ENCODE data around the gene HGF. TPM values are rescaled to one million over a fixed set of nuclear protein-coding genes. Genes with fewer than 3 reads are reported as not detected.

The HGF gene
- total RNA-seq, 2 donors from 2014 or later = 0.20 to 0.29 TPM

- TF ChIP-seq, protein P1, sequence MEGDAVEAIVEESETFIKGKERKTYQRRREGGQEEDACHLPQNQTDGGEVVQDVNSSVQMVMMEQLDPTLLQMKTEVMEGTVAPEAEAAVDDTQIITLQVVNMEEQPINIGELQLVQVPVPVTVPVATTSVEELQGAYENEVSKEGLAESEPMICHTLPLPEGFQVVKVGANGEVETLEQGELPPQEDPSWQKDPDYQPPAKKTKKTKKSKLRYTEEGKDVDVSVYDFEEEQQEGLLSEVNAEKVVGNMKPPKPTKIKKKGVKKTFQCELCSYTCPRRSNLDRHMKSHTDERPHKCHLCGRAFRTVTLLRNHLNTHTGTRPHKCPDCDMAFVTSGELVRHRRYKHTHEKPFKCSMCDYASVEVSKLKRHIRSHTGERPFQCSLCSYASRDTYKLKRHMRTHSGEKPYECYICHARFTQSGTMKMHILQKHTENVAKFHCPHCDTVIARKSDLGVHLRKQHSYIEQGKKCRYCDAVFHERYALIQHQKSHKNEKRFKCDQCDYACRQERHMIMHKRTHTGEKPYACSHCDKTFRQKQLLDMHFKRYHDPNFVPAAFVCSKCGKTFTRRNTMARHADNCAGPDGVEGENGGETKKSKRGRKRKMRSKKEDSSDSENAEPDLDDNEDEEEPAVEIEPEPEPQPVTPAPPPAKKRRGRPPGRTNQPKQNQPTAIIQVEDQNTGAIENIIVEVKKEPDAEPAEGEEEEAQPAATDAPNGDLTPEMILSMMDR (conservative IDR thresholded peaks at IDR 0.05) = no peak
- H3K4me3 Mint-ChIP-seq = no peak overlapping the region
- H3K27ac Mint-ChIP-seq = no peak overlapping the region
- no peaks in the 10 kb centered on the region for H3K4me1 Mint-ChIP-seq
- no peaks in the 10 kb centered on the region for H3K27me3 Mint-ChIP-seq (ENCODE audit: insufficient read depth)
- DNase-seq = no peak
- Histone ChIP-seq H3K9ac (ENCODE audit: extremely low read depth, low read length, poor library complexity, severe bottlenecking) (no peak overlapping the region), H3K36me3 (ENCODE audit: control insufficient read depth, insufficient read depth, low read length) (no peaks in the 10 kb centered on the region), H3K4me3 (ENCODE audit: low read length) (no peak overlapping the region), H3K27me3 (ENCODE audit: control insufficient read depth, insufficient read depth, low read length, poor library complexity, severe bottlenecking) (no peaks in the 10 kb centered on the region), H3K27ac (ENCODE audit: low read depth, low read length) (no peak overlapping the region), H3K4me1 (ENCODE audit: control insufficient read depth, insufficient read depth, low read length) (no peaks in the 10 kb centered on the region), H3K9me3 (ENCODE audit: control insufficient read depth, low read length) (no peaks in the 10 kb centered on the region)
- H3K9me3 Mint-ChIP-seq = no peaks in the 10 kb centered on the region
- H3K36me3 Mint-ChIP-seq (ENCODE audit: low read depth) = no peaks in the 10 kb centered on the region
- 93% methylated on average over 2 of the region's 2 CpGs; no CpG with 5 or more reads in 1 of the 2 experiments for WGBS, 2 experiments (ENCODE audit: insufficient coverage in 1 of 2, insufficient read length in 1 of 2)
Observed at GRCh38 chr7:81680120-81680519, 89.7 kb downstream of the HGF start.

GRCh38 chr7:81676813-81677212 lies 93.0 kb downstream of the HGF start:
- Mint-ChIP-seq H3K27me3 (ENCODE audit: insufficient read depth) (no peaks in the 10 kb centered on the region), H3K4me1 (peaks cover 24% of the 10 kb centered on the region), H3K27ac (no peak overlapping the region), H3K9me3 (no peaks in the 10 kb centered on the region), H3K36me3 (ENCODE audit: low read depth) (no peaks in the 10 kb centered on the region), H3K4me3 (no peak overlapping the region)
- DNase-seq = no peak
- 93% methylated on average over 1 of the region's 1 CpG; no CpG with 5 or more reads in 1 of the 2 experiments for WGBS, 2 experiments (ENCODE audit: insufficient coverage in 1 of 2, insufficient read length in 1 of 2)
- H3K4me3 ChIP-seq (ENCODE audit: low read length) = no peak overlapping the region
- H3K9me3 ChIP-seq (ENCODE audit: control insufficient read depth, low read length) = no peaks in the 10 kb centered on the region
- no peak overlapping the region for H3K9ac ChIP-seq (ENCODE audit: extremely low read depth, low read length, poor library complexity, severe bottlenecking)
- TF ChIP-seq, protein P1 (conservative IDR thresholded peaks at IDR 0.05) = no peak
- H3K27ac ChIP-seq (ENCODE audit: low read depth, low read length) = no peak overlapping the region
- H3K27me3 ChIP-seq (ENCODE audit: control insufficient read depth, insufficient read depth, low read length, poor library complexity, severe bottlenecking) = no peaks in the 10 kb centered on the region
- no peaks in the 10 kb centered on the region for H3K36me3 ChIP-seq (ENCODE audit: control insufficient read depth, insufficient read depth, low read length)
- peaks cover 3% of the 10 kb centered on the region for H3K4me1 ChIP-seq (ENCODE audit: control insufficient read depth, insufficient read depth, low read length)

DNA sequence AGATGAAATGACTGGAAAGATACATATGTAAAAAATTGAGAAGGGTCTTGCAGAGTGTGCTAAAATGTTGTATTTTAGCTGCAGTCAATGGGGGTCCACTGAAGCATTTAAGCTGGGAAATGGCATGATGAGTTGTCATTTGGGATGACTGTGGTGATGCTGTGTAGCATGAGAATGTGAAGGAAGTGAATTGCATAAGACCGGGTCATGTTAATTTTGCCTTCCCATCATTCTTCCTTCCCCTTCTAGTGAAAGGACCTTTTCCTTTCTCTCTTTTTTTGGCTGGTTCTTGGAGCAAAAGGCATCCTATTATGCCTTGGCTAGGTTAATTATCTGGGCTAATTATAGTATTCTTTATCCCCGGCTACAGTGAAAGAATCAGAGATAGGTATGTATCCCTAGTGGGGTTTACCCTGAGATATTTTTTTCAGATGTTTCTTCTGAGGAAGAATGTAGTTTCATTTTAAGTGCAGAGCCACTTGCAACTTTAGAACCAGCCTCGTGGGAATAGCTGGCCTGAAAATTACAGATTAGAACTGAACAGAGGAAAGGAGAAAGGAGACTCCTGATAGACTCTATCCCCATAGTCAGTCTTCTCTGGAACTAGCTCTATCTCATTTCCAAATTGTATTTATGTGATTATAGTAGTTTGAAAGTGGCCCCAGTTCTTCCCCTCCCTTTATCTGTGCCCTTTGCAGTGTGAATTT lies 93.6 kb downstream of the HGF start:
- 89 to 100% methylated on average over 1 to 3 of the region's 3 CpGs for WGBS, 2 experiments (ENCODE audit: insufficient coverage in 1 of 2, insufficient read length in 1 of 2)
- no peaks in the 10 kb centered on the region for H3K27me3 ChIP-seq (ENCODE audit: control insufficient read depth, insufficient read depth, low read length, poor library complexity, severe bottlenecking)
- H3K9me3 ChIP-seq (ENCODE audit: control insufficient read depth, low read length) = no peaks in the 10 kb centered on the region
- H3K9ac ChIP-seq (ENCODE audit: extremely low read depth, low read length, poor library complexity, severe bottlenecking) = no peak overlapping the region
- peaks cover 6% of the 10 kb centered on the region for H3K4me1 ChIP-seq (ENCODE audit: control insufficient read depth, insufficient read depth, low read length)
- no peaks in the 10 kb centered on the region for H3K36me3 ChIP-seq (ENCODE audit: control insufficient read depth, insufficient read depth, low read length)
- Mint-ChIP-seq H3K27ac (no peak overlapping the region), H3K4me1 (peaks cover 27% of the 10 kb centered on the region), H3K36me3 (ENCODE audit: low read depth) (no peaks in the 10 kb centered on the region), H3K4me3 (no peak overlapping the region), H3K27me3 (ENCODE audit: insufficient read depth) (no peaks in the 10 kb centered on the region), H3K9me3 (no peaks in the 10 kb centered on the region)
- H3K4me3 ChIP-seq (ENCODE audit: low read length) = no peak overlapping the region
- no peak for DNase-seq
- no peak overlapping the region for H3K27ac ChIP-seq (ENCODE audit: low read depth, low read length)
- TF ChIP-seq, protein P1 (conservative IDR thresholded peaks at IDR 0.05) = no peak

Measured in endodermal cell (in vitro differentiated cells).